ENCODE measurements around the gene ZSWIM5.

ZSWIM5 gene

DNA sequence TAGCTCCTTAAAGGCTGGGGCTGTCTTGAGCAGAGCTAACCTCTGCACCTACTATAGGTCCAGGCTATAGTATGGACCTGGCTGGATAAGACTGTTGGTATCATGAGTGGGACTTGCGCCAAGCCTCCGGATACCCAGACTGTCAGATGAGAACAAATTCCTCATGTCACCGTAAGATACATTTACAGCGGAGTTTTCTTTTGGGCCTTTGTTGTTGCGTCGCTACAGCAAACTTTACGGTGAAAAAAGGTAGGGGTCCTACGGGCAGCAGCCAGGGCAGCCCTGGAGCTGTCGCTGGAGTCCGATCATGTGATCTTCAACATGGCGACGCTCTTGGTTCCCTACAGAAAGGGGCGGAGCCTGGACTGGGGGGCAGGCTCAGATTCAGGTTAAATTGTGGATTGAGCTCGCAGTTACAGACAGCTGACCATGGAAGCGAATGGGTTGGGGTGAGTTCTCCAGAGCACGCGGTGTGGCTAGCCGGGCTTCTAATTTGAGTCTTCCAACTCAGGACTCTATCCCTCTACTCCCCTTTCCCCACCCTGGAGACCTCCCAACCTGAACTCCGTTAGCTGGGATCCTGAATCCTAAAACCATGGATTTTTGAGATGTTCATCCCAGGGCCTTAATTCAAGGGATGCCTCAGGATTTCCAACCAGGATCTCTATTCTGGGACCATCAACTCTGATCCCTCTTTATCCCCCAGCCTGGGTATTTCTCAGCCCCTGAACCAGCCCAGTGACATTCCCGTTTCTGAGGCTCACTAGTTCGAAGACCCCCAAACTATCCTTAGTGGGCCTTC lies 194.4 kb downstream of the ZSWIM5 start, which contains the start of gene UROD:
TSS of gene UROD (plus strand) at position 418 of the 802 bp plus-strand sequence. CDS start at position 430, 12 bp downstream.
- Histone ChIP-seq H3K36me3 (ENCODE audit: insufficient read depth, low read length) (peaks cover 6% of the 10 kb centered on the region; the same call in 1 of the 2 replicates), H3K27ac (no peak within 1 kb of the TSS; the same call in 1 of the 2 replicates)

DNA sequence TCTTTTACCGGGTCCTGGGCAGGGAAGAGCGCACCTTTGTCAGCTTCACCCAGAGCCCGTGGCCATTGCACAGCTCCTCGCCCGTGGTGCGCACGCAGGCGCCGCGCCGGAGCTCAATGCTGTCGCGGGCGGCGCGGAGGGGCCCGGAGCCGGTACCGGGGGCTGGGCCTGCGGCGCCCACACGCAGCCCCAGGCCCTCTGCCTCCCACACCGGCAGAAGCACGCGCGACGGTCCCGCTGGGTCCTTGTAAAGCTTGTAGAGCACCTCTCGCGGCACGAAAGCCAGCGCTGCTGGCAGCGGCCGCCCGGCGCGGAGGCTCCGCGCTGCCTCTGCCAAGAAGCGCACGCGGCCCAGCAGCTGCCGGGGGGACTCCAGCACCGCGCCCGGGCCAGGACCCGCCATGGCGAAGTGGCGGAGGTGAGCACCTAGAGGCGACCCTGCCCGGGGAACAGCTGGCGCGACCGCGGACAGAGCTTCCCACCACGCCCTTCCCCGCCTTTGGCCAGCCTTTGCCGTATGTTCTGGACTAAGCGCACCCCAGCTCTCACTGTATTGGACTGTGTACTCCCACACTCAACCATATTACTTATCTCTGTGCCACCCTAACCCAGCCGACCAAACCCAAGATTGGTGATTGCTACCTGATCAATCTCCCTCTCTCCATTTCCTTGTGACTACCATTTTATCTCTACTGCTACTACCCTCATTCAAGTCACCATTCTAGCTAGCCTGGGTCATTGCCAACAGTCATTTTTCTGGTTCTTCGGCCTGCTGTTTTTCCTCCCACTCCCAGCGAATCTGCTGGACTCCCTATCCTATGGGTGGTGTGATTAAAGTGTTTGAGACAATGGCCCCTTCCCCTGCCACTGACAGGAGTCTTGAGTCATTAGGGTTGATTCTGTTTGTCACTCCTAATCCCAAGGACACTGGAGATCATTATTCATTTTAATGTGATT lies 195.3 kb downstream of the ZSWIM5 start, which contains the start of gene HECTD3:
TSS of gene HECTD3 (minus strand) at position 470 of the 957 bp plus-strand sequence. CDS start at position 403, 67 bp downstream.
- H3K9ac ChIP-seq (ENCODE audit: insufficient read length), result peak within 1 kb of the TSS; percentile 90
- peaks cover 11% of the 10 kb centered on the region; the same call in 1 of the 2 replicates for H3K36me3 ChIP-seq (ENCODE audit: insufficient read depth, low read length)
- TF ChIP-seq EZH2 (IDR thresholded peaks at IDR 0.05) (no peak), POLR2AphosphoS5 (IDR thresholded peaks at IDR 0.05; ENCODE audit: borderline replicate concordance, low read depth, low read length) (peak; percentile 59; the same call in 1 of the 2 replicates)
- H3K4me3 ChIP-seq, result peak within 1 kb of the TSS; percentile 97
- no peak for DNase-seq (ENCODE audit: low read depth, low spot score)
- H3K27ac ChIP-seq, result no peak within 1 kb of the TSS; the same call in 1 of the 2 replicates
- H3K9me3 ChIP-seq (ENCODE audit: low read depth, low read length), result no peaks in the 10 kb centered on the region

More for the DNA sequence above, 194.4 kb downstream of the ZSWIM5 start, which contains the start of gene UROD:
- peak within 1 kb of the TSS; percentile 90 for H3K9ac ChIP-seq (ENCODE audit: insufficient read length)
- no peaks in the 10 kb centered on the region for H3K9me3 ChIP-seq (ENCODE audit: low read depth, low read length)
- TF ChIP-seq EZH2 (IDR thresholded peaks at IDR 0.05) (no peak), POLR2AphosphoS5 (IDR thresholded peaks at IDR 0.05; ENCODE audit: borderline replicate concordance, low read depth, low read length) (peak; percentile 71)
- peak; percentile 85 for DNase-seq (ENCODE audit: low read depth, low spot score)
- peak within 1 kb of the TSS; percentile 97 for H3K4me3 ChIP-seq

DNA sequence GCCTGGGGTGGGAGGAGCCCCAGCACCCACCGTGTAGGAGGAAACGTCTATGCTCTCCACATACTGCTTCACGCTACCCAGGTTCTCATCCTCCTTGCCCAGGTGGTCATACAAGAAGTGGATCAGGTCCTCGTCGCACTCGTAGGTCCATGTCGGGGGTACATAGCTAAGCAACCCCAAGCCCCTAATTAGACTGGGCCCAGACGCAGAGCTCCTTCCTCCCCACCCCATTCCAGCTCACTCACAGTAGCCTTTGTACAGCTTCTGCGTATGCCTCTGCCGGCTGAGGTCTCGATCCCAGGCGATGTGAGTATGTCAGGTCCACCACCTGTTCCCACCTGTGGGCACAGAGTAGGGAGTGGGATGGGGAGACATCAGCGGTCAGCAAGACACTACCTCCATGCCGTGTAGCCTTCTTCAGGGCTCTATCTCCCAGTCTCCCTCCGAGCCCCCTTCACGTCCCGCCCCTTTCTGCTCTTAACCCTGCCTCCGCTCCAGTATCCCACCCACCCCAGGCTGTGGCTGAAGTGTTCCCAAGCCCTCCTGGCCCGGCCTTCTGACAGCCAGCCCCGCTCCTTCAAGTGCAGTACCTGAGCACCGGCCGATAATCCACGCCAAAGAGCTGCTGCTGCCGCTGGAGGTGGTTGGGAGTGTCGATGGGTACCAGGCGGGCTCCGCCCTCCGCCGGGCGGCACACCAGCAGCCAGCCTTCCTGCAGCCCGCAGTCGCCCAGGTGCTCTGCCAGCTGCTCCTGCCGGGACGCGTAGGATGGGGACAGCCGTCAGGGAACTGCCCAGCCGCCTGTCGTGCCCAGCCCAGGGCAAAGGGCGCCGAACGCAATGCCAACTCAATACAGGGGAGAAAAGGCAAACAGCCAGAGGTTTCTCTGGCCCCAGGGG lies 196.2 kb downstream of the ZSWIM5 start:
- Histone ChIP-seq H3K4me3 (peak overlapping the region; percentile 97), H3K9me3 (ENCODE audit: low read depth, low read length) (no peaks in the 10 kb centered on the region), H3K36me3 (ENCODE audit: insufficient read depth, low read length) (peaks cover 11% of the 10 kb centered on the region; the same call in 1 of the 2 replicates), H3K9ac (ENCODE audit: insufficient read length) (peak overlapping the region; percentile 61), H3K27ac (no peak overlapping the region)
- no peak for TF ChIP-seq FOXP2 (optimal IDR thresholded peaks at IDR 0.05; ENCODE audit: control extremely low read depth, extremely low read length, insufficient read depth)
- no peak for DNase-seq (ENCODE audit: low read depth, low spot score)

DNA sequence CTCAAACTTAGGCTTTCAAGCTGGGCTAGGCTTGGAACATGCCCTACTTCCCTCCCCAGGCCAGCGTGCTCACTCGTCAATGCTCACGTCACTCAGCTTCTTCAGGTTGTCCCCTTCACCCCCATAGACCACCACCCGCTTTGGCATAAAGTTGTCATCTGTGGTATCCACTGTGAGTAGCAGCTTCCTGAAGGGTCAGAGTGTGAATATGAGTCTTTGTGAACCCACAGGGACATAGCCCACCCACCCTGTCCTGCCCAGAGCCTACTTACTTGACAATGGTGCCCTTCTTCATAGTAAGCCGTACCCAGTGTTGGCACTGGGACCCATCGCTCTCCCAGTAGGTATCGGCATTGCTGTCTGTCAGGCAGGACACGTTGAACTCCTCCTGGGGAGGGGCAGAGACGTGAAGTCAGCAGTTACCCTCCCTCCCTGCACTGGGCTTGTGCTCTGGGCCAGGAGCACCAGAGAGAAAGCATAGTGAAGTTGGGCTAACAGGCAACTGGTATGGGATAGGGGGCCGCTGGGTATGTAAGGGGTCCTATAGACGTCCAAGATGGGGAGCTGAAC lies 197.0 kb downstream of the ZSWIM5 start:
- no peak for DNase-seq (ENCODE audit: low read depth, low spot score)
- TF ChIP-seq EZH2 (IDR thresholded peaks at IDR 0.05) (no peak), FOXP2 (optimal IDR thresholded peaks at IDR 0.05; ENCODE audit: control extremely low read depth, extremely low read length, insufficient read depth) (no peak), POLR2AphosphoS5 (IDR thresholded peaks at IDR 0.05; ENCODE audit: borderline replicate concordance, low read depth, low read length) (no peak)
- H3K27ac ChIP-seq, result no peak overlapping the region
- no peak overlapping the region for H3K9ac ChIP-seq (ENCODE audit: insufficient read length)
- peaks cover 16% of the 10 kb centered on the region; the same call in 1 of the 2 replicates for H3K36me3 ChIP-seq (ENCODE audit: insufficient read depth, low read length)
- H3K9me3 ChIP-seq (ENCODE audit: low read depth, low read length), result no peaks in the 10 kb centered on the region
- no peak overlapping the region for H3K4me3 ChIP-seq

DNA sequence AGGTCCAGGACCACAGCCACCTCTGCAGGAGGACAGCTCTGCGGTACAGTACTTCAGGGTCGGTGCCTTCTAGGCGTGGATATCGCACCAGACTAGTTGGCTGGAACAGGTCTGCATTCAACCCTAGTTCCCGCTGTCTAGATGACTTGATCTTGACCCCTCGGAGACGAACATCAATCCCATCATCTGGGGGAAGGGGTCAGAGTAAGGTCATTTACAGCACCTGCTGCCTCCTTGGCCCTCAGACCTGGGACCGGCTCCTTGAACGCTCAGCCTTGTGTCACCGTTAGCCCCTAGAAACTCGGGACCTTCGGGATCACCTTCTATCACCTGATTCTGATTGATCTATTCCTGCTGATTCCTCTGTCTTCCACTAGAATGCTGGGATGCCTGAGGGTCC lies 197.9 kb downstream of the ZSWIM5 start:
- H3K36me3 ChIP-seq (ENCODE audit: insufficient read depth, low read length), result peaks cover 20% of the 10 kb centered on the region; the same call in 1 of the 2 replicates
- TF ChIP-seq EZH2 (IDR thresholded peaks at IDR 0.05), result no peak
- TF ChIP-seq FOXP2 (optimal IDR thresholded peaks at IDR 0.05; ENCODE audit: control extremely low read depth, extremely low read length, insufficient read depth), result no peak
- TF ChIP-seq POLR2AphosphoS5 (IDR thresholded peaks at IDR 0.05; ENCODE audit: borderline replicate concordance, low read depth, low read length), result no peak
- no peak overlapping the region for H3K27ac ChIP-seq
- H3K9ac ChIP-seq (ENCODE audit: insufficient read length), result no peak overlapping the region
- H3K9me3 ChIP-seq (ENCODE audit: low read depth, low read length), result no peaks in the 10 kb centered on the region
- H3K4me3 ChIP-seq, result no peak overlapping the region
- no peak for DNase-seq (ENCODE audit: low read depth, low spot score)

DNA sequence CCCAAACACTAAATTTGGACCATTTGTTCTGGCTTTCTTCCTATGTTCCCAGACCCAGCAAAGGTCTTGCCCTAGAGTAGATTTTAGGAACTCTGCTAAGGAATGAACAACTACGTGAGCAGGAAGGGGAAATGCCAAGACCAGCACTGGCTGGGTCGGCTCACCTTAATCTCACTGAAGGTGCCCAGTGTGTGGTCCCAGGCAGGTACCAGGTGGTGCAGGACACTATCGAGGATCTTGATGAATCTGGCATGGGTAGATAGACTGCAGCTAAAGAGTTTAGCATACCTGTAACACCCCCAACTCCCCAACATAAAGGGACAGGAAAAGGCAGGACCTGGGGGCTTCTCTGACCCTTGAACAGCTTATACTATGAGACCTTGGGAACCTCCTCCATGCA lies 198.3 kb downstream of the ZSWIM5 start:
- Histone ChIP-seq H3K4me3 (no peak overlapping the region), H3K27ac (no peak overlapping the region), H3K36me3 (ENCODE audit: insufficient read depth, low read length) (peaks cover 20% of the 10 kb centered on the region; the same call in 1 of the 2 replicates), H3K9me3 (ENCODE audit: low read depth, low read length) (no peaks in the 10 kb centered on the region), H3K9ac (ENCODE audit: insufficient read length) (no peak overlapping the region)
- DNase-seq (ENCODE audit: low read depth, low spot score), result no peak
- TF ChIP-seq FOXP2 (optimal IDR thresholded peaks at IDR 0.05; ENCODE audit: control extremely low read depth, extremely low read length, insufficient read depth), result no peak
- no peak for TF ChIP-seq POLR2AphosphoS5 (IDR thresholded peaks at IDR 0.05; ENCODE audit: borderline replicate concordance, low read depth, low read length)
- TF ChIP-seq EZH2 (IDR thresholded peaks at IDR 0.05), result no peak

DNA sequence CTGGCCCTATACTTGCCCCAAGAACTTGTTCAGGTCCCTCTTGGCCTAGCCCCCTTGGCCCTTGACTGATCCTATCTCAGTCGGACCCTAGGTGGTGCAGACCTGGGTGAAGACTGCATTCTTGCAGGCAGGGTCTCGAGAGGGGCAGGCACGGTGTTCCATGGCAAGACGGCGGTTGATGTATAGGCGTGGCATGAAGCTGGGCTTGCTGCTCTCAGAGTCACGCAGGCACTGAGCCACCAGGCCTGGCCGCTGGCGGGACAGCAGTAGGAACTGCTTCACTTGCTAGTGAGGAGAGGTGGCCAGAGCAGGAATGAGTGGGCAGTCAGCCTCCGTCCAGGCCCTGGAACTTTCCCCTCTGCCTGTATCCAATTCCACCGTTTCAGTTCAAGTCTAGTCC lies 199.1 kb downstream of the ZSWIM5 start:
- Histone ChIP-seq H3K4me3 (no peak overlapping the region), H3K9ac (ENCODE audit: insufficient read length) (no peak overlapping the region), H3K36me3 (ENCODE audit: insufficient read depth, low read length) (peaks cover 20% of the 10 kb centered on the region; the same call in 1 of the 2 replicates), H3K9me3 (ENCODE audit: low read depth, low read length) (no peaks in the 10 kb centered on the region), H3K27ac (no peak overlapping the region)
- TF ChIP-seq EZH2 (IDR thresholded peaks at IDR 0.05), result no peak
- no peak for TF ChIP-seq FOXP2 (optimal IDR thresholded peaks at IDR 0.05; ENCODE audit: control extremely low read depth, extremely low read length, insufficient read depth)
- TF ChIP-seq POLR2AphosphoS5 (IDR thresholded peaks at IDR 0.05; ENCODE audit: borderline replicate concordance, low read depth, low read length), result no peak
- DNase-seq (ENCODE audit: low read depth, low spot score), result no peak
